ENCODE data around the gene TFB2M. TPM values are rescaled to one million over a fixed set of nuclear protein-coding genes. Genes with fewer than 3 reads are reported as not detected.

The TFB2M gene
- polyA plus RNA-seq, 3 donors, result 4.9 to 9.7 (median 7.9) TPM

DNA sequence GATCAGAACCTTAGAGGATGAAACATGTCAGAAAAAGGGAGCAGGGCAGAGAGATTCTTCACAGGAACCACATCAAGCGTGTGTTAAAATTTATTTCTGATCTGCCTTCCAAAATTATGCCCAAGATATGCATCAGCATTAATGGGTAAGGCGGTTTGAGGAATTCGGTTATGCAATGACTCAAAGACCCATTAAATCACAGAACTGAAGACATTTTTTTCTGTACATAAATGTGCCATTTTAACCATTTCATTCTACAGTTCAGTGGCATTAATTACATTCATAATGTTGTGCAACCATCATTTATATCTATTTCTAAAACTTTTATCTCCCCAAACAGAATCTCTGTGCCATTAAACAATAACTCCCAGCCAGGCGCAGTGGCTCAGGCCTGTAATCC is 43.6 kb upstream of the TFB2M start:
- peaks cover 0 to 4% (median 1%) of the 10 kb centered on the region in 3 donors for H3K27me3 Mint-ChIP-seq (ENCODE audit: low read depth in 3 of 3)
- no peaks in the 10 kb centered on the region for H3K9me3 ChIP-seq (replicated peaks in 1 of 2; ENCODE audit: control insufficient read depth in 1 of 2, insufficient read depth in 1 of 2, low read length in 2 of 2)
- H3K4me1 Mint-ChIP-seq, result peaks cover 25% of the 10 kb centered on the region
- peaks cover 17 to 20% of the 10 kb centered on the region in 2 donors for H3K4me1 ChIP-seq (ENCODE audit: control insufficient read depth in 1 of 2, insufficient read depth in 2 of 2, low read length in 2 of 2)
- H3K27me3 ChIP-seq (ENCODE audit: control insufficient read depth in 2 of 2, insufficient read depth in 2 of 2, low read length in 2 of 2), result no peaks in the 10 kb centered on the region
- peaks cover 58% of the 10 kb centered on the region for H3K79me2 ChIP-seq (ENCODE audit: insufficient read depth, low read length)
- intact Hi-C loops (cut with micrococcal nuclease), result loop anchor here (2.0 to 10.0 kb wide), 4 partner anchors 42 to 1645 kb away; partner anchors contain the start of genes CNST (in 2 of the 2), TFB2M (in 2 of the 2) and SMYD3 (in 1 of the 2)
- peak overlapping the region in 1 of 2 donors; percentile 83 for H3K4me3 Mint-ChIP-seq
- peak overlapping the region in 6 of 7 donors; percentile 20 to 95 (median 92) for H3K27ac Mint-ChIP-seq
- no peaks in the 10 kb centered on the region for H3K36me3 ChIP-seq (replicated peaks in 1 of 2; ENCODE audit: control insufficient read depth in 1 of 2, insufficient read depth in 2 of 2, low read length in 2 of 2)
- peaks cover 35% of the 10 kb centered on the region for H4K20me1 ChIP-seq (ENCODE audit: insufficient read depth, low read length)
- H3K4me2 ChIP-seq (replicated peaks; ENCODE audit: extremely low read depth, low read length, poor library complexity, severe bottlenecking), result peak overlapping the region; percentile 61
- no peak overlapping the region for H3K9ac ChIP-seq (ENCODE audit: insufficient read depth, low read length, poor library complexity, severe bottlenecking)
- WGBS (ENCODE audit: insufficient coverage), result no CpG with 5 or more reads among the region's 4 CpGs
- no peak for TF ChIP-seq CTCF (IDR thresholded peaks at IDR 0.05)
- peaks cover 0 to 9% (median 4%) of the 10 kb centered on the region in 7 donors for H3K9me3 Mint-ChIP-seq
- peaks cover 7% of the 10 kb centered on the region in 2 donors for H3K36me3 Mint-ChIP-seq
- DNase-seq, result peak in 2 of 3 donors; percentile 27
- peak overlapping the region; percentile 36 to 45 for H3K27ac ChIP-seq (ENCODE audit: low read depth in 1 of 2, low read length in 2 of 2)
- no peak overlapping the region for H2AFZ ChIP-seq (ENCODE audit: insufficient read depth, low read depth, low read length, poor library complexity, severe bottlenecking)
- peak overlapping the region in 1 of 3 experiments; percentile 46 for H3K4me3 ChIP-seq (replicated peaks in 1 of 3; ENCODE audit: low read depth in 2 of 3, low read length in 3 of 3)

DNA sequence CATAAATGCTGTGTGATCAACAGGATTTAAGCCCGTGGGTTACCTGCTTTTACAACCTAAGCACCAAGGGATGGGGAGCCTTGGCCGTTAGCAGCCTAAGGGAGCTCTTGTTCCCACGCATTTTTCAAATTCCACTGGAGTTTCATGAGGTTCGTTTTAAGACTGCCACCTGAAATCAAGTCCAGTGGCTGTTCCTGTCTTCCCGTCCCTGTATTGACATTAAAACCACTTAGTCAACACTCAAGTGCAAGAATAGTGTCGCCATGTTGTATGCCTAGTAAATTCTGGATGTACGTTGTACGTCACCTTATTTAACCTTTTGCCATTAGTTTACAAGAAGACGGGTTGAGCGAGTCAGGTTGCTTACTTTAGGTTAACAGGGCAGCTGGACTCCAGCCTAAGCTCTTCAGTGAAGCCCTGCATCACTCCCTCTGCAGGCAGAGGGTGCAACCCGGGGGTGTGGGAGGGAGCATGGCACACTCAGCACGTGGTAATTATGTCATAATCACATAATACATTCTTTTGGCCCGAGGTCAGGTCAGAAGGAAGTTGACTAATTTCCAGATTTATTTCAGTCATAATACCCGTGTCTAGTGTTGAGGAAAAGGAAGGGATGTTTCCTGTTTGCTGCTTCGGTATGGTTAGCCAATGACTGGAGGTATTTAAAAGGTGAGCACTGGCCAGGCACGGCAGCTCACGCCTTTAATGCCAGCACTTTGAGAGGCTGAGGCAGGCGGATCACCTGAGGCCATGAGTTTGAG is 42.7 kb upstream of the TFB2M start:
- H3K79me2 ChIP-seq (ENCODE audit: insufficient read depth, low read length), result peaks cover 62% of the 10 kb centered on the region
- peak overlapping the region; percentile 36 to 45 for H3K27ac ChIP-seq (ENCODE audit: low read depth in 1 of 2, low read length in 2 of 2)
- Mint-ChIP-seq H3K27ac (peak overlapping the region; percentile 86 to 96 (median 94)), H3K36me3 (peaks cover 3 to 7% of the 10 kb centered on the region in 2 donors), H3K4me1 (peaks cover 25% of the 10 kb centered on the region), H3K4me3 (peak overlapping the region; percentile 66 to 83), H3K9me3 (peaks cover 0 to 14% (median 3%) of the 10 kb centered on the region in 7 donors), H3K27me3 (ENCODE audit: low read depth in 3 of 3) (peaks cover 0 to 4% (median 1%) of the 10 kb centered on the region in 3 donors)
- DNase-seq, result peak; percentile 86 to 94 (median 93)
- no peak overlapping the region for H3K9ac ChIP-seq (ENCODE audit: insufficient read depth, low read length, poor library complexity, severe bottlenecking)
- H3K9me3 ChIP-seq (replicated peaks in 1 of 2; ENCODE audit: control insufficient read depth in 1 of 2, insufficient read depth in 1 of 2, low read length in 2 of 2), result peaks cover 0 to 3% of the 10 kb centered on the region in 2 donors
- peak overlapping the region in 1 of 3 experiments; percentile 46 for H3K4me3 ChIP-seq (replicated peaks in 1 of 3; ENCODE audit: low read depth in 2 of 3, low read length in 3 of 3)
- no peaks in the 10 kb centered on the region for H3K36me3 ChIP-seq (replicated peaks in 1 of 2; ENCODE audit: control insufficient read depth in 1 of 2, insufficient read depth in 2 of 2, low read length in 2 of 2)
- no peaks in the 10 kb centered on the region for H3K27me3 ChIP-seq (ENCODE audit: control insufficient read depth in 2 of 2, insufficient read depth in 2 of 2, low read length in 2 of 2)
- H3K4me2 ChIP-seq (replicated peaks; ENCODE audit: extremely low read depth, low read length, poor library complexity, severe bottlenecking), result peak overlapping the region; percentile 61
- TF ChIP-seq CTCF (IDR thresholded peaks at IDR 0.05), result peak; percentile 23
- intact Hi-C loops (cut with micrococcal nuclease), result loop anchor here (2.0 to 10.0 kb wide), 3 partner anchors 41 to 1644 kb away; partner anchors contain the start of genes CNST (in 2 of the 2) and TFB2M (in 2 of the 2)
- peaks cover 17 to 20% of the 10 kb centered on the region in 2 donors for H3K4me1 ChIP-seq (ENCODE audit: control insufficient read depth in 1 of 2, insufficient read depth in 2 of 2, low read length in 2 of 2)
- H2AFZ ChIP-seq (ENCODE audit: insufficient read depth, low read depth, low read length, poor library complexity, severe bottlenecking), result no peak overlapping the region
- WGBS (ENCODE audit: insufficient coverage), result 66% methylated on average over 5 of the region's 18 CpGs
- peaks cover 34% of the 10 kb centered on the region for H4K20me1 ChIP-seq (ENCODE audit: insufficient read depth, low read length)

All from CD14-positive monocyte (primary cell).